GM18520 (cell line): Measurements from ENCODE around the gene HS6ST1.
"Not testable (repeated sequence)": the region's sequence is repeated elsewhere in the genome, so short reads cannot be mapped to it uniquely, and the experiment has no call there.

ENCODE experiments used
- ATAC-seq: cut with Tn5 transposase; IDR thresholded peaks from one replicate; pipeline ENCODE4 v1.9.1; 2021; ENCODE audit not compliant: unreplicated experiment

The HS6ST1 gene

DNA sequence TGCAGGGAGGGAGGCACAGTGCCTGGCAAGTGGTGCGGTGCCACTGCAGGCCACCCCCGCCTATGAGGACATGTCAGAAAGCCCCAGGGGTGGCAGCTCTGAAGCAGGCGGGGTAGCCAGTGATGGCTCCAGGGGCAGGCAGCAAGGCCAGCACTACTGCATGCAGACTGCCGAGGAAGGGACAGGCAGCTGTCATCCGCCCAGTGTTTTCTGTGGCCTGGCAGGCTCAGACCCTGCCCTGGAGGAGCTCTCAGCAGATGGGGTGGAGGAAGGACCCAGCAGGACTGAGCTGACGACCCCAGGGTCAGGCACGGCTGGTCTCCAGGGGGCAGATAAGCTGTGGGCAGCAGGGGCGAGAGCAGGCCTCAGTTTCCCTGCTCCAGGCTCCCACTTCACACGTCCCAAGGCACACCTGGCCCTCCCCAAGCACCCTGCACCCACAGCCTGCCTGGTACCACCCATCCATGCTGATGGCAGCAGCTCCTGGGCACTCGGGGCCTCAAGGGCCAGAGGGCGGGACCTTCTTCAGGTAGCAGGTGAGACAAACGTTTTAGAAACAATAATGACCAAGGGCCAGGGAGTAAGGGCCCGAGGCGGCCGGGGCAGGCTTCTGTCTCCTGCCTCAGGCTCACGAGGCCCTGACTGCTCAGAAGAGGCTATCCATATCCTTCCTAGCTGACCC, 48.5 kb downstream of the HS6ST1 start:
- ATAC-seq: no peak

DNA sequence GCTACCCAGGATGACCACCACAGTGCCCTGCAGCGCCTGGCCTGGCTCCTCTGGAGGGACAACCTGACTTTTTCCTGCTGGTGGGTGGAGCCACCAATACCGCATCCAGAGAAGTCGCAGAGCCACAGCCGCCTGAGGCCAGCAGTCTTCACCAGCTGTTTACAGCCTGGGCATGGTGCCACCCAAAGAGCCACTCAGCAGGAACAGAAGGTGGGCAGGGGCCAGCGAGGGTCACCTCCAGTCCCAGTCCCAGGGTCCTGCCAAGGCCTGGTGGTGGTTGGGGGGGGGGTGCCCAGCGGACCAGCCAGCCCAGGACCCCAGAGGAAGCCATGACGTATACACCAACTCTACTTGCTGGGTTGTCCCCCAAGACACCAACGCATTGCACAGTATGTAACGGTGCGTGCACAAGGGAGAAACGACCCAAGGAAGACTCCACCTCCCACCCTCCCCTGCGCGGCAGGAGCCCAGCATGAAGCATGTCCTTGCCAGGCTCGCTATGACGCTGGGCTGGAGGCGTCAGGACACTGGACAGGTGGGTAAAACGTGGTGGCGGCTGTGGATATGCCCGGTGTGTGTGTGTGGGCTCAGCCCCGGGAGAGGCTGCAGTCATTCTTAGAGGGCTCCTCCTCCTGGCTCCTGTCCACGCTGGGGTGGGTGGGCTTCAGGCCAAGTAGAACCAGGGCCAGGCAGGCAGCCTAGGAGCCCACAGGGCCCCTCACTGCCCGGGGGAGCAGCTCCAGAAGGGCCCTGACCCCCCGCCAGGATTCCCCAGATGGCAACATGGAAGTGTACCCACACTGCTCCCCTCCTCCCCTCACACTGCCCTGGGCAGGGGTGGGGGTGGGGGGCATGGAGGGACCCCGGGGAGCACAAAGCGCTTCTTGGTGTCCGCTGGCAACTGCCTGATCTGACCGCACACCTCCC, 49.3 kb downstream of the HS6ST1 start:
- no peak for ATAC-seq

DNA sequence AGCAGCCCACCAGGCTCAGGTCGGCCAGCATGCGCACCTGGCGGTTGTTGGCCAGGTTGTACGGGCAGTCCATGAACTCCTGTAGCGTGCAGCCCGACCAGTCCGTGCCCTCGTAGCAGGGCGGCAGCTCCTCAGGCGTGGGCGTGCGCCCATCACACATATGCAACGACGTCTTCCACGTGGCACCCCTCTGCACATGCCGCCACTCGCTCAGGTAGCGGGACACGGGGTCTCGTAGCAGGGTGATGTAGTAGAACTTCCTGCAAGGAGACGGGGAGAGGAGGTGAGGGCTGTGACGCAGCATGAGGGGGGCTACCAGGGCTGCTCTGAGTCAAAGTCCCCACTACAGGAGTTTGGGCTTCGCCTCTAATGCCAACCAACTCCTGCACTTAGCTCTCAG, 50.1 kb downstream of the HS6ST1 start:
- not testable (repeated sequence) for ATAC-seq

DNA sequence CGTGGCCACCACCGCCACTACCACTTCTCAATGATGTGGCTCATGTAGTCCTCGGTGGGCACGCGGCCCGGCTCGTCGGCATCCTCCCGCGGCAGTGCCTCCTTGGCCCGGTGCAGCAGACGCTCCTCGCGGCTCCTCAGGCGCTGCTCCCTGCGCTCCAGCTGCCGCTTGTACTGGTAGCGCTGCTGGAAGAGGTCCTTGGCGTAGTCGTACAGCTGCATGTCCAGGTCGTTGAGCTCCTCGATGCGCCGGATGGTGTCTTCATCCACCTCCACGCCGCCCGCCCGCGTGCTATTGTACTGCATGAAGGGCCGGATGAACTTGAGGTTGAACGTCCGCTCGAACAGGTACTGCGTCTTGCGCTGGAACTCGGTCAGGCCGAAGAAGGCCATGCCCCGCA, 50.5 kb downstream of the HS6ST1 start:
- ATAC-seq: not testable (repeated sequence)

DNA sequence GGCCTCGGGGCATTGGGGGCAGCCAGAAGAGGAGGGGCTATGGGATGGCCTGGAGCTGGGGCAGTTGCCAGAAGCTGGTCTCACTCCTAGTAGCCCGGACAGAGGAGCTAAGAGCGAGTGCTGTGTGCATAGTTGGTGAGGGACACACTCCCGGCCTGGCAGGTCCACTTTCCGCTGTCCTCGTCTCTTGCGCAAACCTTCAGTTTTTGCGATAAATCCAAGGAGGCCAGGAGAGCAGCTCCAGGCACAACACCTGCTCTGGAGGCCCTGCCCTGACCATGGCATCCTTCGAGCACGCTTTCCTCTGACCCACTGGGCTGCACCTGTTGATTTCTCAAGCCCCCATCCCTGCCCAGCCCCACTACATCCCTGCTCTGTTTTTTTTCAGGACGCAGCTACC, 51.0 kb downstream of the HS6ST1 start:
- not testable (repeated sequence) for ATAC-seq

DNA sequence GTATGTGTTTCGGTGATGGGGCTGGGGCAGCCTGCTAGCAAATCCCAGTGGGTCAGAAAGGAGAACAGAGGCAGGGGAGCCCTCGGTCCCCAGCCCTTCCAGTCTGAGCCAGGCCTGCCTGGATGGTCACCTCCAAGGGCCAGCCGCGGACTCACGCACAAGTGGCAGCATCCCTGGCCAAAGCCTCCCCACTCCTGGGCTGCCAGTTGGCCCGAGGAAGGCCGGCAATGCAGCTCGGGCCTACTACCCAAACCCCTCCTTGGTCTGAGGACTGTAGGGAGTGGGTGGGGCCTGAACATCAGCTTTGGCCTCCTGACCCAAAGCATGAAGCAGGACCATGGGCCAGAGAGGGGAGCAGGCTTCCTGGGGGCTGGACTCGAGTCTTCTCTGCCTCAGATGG, 51.5 kb downstream of the HS6ST1 start:
- not testable (repeated sequence) for ATAC-seq

DNA sequence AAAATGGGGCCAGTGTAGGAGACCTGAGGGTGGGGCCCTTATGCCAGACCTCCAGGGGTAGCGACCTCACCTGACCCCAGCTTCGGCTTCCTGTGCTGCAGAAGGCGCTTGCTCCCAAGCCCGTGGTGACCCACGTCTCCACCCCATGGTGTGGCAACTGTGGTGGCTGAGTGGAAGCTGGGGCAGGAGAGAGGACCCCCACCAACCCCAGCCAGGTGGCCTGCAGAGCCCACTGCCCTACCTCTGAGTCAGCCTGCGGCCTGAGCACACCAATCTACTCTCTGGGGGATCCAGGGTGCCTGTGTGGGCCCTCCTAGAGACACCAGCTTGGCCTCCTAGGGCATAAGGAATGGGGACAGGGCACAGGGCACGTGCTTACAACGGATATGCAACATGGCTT, 52.2 kb downstream of the HS6ST1 start:
- ATAC-seq: not testable (repeated sequence)

DNA sequence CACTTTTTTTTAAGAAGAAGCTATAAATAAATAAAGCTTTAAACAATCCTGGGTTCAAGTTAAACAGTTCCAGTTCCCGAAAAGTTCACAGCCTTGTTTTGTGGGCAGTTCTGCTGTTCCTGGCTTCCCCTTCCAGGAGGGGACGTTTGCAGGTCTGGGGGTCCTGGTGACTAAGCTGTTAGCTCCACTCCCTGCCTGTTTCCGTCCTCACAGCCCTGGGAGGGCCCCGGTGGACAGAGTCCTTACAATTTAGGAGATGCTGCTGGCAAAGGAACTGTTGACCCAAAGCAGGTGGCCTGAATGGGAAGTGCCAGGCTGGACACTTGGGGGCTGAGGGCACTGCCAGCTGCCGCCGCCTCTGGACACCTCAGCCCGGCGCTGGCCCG, 53.1 kb downstream of the HS6ST1 start:
- ATAC-seq: not testable (repeated sequence)

DNA sequence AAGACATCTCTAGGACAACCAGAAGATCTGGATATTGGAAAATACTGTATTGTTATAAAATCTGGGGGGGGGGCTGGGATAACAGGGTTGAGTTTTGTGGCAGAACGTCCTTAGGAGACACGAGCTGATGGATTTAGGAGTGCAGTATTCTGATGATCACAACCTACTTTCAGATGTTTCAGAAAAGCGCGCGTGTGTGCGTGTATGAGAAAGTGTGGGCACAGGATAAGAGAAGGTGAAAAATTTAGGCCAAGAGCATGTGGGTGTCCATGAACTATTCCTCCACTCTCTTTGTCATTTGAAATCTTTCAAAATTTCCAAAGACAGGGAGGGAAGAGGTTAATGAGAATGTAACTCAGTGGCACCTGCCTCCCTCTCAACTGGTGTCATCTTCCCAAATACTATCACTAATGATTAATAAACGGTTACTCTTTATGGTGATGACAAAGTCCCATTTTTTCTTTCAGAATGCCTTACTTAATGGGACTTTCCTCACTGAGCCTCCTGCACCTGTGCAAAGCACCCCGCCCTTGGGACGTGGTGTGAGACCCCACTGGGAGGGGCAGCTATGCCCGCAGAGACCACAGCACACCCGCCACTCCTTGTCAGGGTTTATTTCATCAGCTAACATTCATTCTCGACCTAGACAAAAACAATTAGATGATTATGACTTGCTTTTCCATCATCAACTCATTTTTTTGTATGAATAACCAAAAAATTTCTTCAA, 53.6 kb downstream of the HS6ST1 start:
- ATAC-seq: no peak

DNA sequence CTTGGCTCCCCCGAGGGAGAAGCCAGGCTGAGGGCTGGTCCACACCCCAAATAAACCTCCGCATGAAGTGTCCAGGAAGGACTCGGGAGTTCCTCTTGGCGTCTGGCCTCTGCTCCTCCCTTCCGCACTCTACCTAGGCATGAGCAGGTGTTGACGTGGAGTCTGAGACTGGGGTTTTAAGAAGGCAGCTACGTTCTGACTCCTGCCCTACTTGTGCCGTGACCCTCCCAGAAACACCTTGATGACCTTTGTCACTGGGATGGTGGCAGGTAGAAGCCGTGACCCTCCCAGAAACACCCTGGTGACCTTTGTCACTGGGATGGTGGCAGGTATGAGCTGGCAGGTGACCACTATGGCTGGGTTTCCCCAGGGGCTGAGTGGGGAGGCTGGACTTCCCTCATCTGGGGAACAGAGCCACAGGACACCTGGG, 54.8 kb downstream of the HS6ST1 start:
- no peak for ATAC-seq

DNA sequence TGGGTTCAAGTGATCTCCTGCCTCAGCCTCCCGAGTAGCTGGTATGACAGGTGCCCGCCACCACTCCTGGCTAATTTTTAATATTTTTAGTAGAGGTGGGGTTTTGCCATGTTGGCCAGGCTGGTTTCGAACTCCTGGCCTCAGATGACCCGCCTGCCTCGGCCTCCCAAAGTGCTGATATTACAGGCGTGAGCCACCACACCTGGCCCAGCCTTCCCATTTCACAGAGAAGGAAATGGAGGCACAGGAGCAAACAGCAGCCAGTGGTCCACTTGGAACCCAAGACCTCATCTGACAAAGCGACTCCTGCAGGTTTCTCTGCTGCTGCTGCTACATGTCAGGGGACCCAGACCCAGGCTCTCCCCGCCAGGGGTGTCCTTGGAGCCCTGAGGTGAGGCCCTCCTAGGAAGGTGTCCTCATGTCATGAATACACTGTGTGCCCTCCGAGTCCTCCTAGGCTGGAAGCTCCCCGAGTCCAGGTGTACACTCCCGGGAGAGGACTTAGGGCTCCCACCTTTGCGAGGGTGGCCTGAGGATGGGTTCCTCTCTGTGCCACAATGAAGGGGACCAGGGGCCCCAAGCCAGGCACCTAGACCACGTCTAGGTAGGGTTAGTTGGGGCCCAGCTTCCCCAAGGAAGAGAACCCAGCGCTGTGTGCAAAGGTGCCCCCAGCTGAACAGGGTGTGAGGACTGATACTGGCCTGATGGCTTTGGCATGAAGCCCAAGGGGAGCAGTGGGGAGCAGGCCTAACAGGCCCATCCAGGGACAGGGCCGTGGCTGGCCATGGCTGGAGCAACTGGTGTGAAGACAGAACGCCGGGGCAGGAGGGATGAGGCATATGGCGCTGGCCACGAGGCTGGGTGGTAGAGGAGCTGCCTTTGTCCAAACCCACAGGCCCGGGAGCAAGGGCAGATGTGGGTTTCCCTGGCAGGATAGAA, 56.1 kb downstream of the HS6ST1 start:
- ATAC-seq: no peak

DNA sequence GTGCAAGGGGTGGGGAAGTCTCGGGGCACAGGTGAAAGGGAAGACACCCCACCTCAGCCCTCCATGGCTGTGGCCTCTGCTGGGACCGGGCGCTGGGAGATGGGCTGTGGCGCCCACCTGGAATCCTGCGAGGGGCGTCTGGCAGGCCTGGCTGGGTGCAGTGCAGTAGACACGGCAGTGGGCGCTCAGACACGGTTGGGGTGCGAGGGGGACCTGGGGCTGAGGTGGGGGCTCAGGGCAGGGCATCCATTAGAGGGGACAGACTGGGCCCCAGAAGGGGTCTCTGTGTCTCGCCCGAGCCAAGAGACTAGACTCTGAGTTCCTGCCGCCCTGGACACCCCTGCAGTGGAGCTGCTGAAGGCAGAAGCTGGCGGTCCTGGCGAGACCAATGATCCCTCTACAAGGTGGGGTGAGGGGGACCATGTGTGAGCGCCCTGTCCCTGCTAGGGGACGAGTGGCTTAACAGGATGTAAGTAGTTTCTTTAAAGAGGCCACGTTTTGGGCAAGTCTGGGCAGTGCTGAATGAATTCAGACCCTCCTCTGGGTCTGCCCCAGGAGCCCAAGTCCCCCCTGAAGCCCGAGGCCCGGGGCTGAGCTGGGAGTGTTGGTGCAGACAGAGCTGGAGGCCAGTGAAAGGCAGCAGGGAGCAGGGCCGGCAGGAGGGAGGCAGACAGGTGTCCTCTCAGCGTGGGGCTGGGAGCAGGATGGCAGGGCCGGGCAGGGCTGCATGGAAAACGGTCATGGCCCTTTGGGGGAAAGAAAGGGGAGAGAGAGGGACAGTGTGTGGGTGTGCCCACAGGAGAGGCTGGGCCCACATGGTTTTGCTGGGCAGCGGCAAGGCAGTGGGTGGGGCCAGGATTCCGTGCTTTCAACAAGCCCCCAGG, 57.2 kb downstream of the HS6ST1 start:
- no peak for ATAC-seq

DNA sequence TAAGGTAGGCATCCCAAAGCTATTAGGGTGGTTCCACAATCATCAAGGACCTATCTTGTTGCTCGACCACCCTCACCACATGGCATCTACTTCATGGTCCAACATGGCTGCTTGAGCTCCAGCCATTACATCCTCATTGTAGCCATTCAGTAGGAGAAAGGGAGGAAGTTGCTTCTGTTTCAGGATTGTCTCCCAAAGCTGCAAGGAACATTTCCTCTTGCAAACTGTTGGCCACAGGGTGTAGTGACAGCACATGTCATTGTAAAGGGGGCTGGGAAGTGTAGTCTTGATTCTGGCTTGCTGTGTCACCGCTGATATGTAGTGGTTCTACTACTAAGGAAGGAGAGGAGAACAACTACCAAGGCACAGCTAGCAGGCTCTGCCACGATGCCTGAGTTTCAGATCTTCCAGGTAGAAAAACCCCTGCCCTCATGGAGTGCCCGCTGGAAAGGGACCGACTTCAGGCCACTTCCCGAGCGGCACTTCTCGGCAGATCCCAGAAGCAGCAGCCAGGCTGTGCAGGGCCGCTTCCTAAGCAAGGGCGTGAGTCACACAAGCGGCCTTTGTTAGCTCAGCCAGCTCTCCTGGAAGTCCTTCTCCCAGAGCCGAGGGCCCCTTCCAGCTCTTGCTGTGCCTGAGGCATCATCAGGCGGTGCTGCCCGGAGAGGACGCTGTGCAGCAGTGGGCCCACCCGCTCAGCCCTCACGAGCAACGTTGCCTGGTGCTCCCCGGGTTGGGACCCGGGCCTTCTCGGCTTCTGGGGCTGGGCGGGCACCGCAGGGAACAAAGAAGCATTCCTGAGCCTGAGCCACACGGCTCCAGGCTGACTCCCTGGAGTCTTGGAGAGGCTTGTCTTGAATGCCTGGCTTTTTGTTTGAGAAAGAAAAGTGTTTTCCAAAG, 58.2 kb downstream of the HS6ST1 start:
- no peak for ATAC-seq

DNA sequence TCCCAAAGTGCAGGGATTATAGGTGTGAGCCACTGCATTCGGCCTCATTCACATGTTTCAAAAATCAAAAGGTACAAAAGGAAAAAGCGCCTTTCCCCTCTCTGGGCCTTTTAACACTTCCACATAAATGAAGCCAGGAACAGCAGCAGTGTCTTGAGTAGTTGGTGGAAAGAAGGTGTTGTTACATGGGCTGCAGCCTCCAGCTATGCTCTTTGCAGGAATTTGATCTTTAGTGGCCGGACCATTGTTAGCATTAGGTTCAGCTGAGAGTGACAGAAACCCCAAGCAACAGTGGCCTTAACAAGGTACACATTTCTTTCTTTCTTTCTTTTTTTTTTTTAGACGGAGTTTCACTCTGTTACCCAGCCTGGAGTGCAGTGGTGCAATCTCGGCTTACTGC, 59.1 kb downstream of the HS6ST1 start:
- ATAC-seq: no peak

DNA sequence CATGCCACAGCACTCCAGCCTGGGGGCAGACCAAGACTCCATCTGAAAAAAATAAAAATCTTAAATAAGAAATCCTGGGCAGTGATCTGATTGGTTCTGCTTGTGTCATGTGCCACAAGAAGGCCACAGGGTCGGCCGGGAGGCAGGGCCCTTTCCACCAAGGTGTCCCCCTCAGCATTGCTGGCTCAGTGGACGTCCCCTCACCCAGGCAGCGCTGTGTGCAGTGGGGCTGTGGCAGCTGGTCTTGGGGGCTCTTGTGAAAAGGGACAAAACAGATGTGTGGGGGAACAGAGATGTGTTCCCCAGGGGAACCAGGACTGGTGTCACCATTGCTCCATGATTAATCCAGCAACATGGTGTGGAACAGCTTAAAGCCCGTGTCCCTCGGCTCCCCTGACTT, 60.5 kb downstream of the HS6ST1 start:
- no peak for ATAC-seq

DNA sequence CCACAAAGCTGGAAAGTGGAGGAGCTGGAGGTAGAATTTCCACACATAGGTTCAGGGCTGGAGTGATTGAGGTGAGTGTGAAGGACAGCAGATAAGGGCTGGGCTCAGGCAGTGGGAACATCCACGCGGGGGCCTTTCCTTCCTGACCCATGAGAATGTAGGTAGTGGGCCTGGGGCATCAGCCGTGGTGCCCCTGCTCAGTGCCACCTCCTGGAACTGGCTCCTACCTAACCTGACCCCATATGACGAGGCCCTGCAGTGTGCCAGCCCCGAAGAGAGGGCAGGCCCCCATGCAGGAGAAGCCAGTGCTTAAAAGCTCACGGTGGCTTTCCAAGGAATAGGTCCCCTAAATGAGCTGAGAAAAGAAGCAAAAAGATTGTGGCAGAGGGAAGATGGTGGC, 66.2 kb downstream of the HS6ST1 start:
- no peak for ATAC-seq

DNA sequence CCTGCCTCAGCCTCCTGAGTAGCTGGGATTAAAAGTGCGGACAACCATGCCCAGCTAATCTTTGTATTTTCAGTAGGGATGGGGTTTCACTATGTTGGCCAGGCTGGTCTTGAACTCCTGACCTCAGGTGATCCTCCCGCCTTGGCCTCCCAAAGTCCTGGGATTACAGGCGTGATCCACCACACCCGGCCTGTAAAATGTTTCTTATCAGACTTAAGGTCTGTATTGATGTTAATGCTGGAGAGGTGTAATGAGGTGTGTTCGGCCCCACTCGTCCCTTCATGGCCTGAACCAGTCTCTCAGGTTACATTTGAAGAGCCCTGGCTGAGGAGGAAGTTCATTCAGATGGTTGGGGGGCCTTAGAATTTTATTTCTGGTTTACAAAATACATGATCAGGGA, 66.6 kb downstream of the HS6ST1 start:
- not testable (repeated sequence) for ATAC-seq

DNA sequence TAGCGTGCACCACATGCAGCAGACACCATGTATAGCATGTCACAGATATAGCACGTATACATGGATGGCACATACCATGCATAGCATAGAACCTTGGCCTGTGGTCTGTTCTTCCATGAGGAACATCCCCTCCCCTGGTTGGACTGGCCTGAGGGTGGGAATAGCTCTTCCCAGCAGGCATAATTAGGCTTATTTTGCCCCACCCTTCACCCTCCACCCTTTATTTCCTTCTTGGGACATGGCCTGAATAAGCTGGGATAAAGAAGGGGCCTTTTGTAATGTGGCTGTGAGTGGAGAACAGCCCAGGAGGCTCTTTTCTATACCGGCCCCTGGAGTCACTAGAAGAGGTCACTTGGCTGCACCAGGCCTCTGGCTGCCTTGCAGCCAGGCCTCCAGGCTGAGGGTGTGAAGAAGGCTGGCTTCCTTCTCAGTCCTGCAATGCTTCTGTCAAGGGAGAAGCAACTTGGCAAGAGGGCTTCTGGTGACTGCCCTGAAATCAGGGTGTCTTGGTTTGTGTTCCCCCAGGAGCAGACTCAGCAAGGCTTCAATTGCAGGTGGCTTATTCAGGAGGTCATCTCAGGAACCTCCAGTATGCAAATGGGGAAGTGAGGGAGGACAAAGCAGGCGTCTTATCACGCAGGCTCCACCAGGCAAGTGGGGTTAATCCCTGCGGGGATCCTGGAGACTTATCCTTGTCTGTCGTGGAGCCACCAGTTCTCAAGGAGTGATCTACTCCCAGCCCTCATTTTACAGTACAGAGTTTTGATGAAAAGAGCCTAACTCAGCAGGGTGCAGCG, 68.2 kb downstream of the HS6ST1 start:
- no peak for ATAC-seq
